HG02798 (cell line): ENCODE data around the gene DNAJC11.
"Not testable (repeated sequence)": the region's sequence is repeated elsewhere in the genome, so short reads cannot be mapped to it uniquely, and the experiment has no call there.

Source experiments
- ATAC-seq: cut with Tn5 transposase; IDR thresholded peaks from one replicate; pipeline ENCODE4 v1.9.1; 2021; ENCODE audit warnings: mild to moderate bottlenecking; ENCODE audit not compliant: unreplicated experiment, poor library complexity

DNAJC11 gene

DNA sequence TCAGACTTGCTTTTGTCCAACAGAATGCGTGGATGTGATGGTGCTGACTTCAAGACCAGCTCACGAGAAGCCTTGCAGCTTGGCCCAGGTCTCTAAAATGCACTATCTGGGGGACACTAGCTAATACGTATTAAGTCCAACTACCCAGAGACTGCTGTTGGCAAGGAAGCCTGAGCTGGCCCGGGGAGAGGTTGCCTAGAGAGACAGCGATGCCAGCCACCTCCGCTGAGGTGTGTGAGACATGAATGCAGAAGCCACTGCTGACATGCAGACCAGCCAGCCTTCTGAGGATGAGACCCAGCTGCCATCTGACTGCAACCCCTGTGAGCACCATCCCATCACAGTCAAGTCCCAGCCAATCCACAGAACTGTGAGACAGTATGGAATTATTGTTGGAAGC is 44.5 kb downstream of the DNAJC11 start:
- ATAC-seq: no peak

DNA sequence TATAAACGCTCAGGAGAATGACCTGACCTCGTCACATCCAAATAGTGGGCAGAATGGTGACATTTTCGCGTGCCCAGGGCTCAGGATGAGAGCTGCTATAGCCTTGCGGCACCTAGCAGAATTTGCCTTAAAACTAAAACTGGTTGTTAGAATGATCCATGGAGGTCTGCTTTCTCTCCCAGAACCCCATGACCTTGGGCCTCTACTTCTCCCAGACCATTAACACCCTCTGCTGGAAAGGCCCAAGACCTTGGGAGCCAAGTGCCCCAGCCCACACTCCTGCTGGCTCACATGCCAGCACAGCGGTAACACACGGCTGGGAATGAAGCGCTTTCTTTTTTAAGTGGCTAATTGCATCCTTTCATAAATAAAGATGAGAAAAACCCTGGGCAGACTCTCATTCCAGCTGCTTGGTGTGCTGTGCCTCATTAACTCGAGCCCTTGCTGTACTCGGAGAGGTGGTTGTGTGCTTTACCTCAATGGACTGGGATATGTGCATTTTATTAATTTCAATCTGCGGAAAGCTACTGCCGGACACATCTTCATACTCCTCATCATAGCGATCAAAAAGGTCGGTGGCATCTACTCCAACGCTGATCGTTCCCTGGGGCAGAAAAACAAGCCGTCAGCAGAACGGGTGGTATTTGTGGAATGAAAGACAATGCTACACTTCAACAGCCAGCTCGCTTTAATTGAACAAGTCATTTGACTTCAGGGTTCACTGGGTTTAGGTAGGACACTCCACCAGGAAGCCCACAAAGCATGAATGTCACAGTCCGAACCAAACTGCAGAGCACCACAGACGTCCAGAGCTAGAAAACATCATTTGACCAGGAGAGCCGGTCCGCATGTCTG is 48.0 kb downstream of the DNAJC11 start:
- ATAC-seq: no peak

DNA sequence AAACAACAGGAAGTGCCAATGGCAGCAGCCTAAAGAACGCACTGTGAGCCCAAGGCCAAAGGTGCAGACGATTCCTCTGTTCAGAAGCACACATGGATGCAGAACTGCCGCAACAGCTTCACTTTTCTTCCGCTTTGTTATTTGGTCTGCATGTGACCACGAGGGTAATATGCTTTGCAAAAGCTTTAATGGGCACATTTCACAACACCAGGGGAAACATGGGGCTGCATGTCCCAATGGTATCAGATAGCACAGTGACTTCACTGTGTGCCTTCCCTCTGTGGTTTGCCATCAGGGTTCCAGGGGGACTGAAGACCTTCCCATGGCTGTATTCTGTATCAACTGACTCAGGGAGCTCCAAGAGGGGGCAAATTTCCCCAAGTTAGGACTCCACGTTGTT is 48.6 kb downstream of the DNAJC11 start:
- no peak for ATAC-seq

DNA sequence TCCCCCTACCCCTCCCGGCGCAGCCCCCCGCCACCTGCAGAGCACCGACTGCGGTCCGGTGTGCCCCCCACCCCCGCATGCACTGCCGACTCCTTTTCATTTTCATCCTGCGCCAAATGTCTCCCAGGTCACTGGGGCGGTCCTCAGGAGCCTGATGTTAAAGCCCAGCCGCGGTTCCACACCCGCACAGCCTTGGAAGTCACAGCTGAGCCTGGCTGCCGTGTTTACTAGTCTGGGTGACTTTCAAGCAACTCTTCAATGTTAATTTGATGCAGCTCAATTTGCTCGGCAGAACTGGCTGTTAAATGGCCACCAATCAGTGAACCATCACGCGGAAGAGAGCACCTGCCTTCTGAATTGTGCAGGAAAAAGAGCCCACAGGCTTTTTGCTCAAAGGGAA is 49.7 kb downstream of the DNAJC11 start:
- ATAC-seq: no peak

DNA sequence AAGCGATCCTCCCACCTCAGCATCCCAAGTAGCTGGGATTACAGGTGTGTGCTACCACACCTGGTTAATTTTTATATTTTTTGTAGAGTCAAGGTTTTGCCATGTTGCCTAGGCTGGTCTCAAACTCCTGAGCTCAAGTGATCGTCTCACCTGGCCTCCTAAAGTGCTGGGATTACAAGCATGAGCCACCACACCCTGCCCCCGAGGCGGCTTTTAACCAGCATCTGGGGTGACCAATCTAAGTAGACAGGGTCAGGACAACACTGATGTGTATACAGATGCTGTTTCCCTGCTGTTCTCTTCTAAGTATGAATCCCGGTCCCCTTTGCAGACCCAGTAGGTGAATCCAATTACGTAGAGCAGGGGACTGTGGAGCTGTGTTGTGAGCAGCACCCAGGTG is 53.1 kb downstream of the DNAJC11 start:
- ATAC-seq: no peak

DNA sequence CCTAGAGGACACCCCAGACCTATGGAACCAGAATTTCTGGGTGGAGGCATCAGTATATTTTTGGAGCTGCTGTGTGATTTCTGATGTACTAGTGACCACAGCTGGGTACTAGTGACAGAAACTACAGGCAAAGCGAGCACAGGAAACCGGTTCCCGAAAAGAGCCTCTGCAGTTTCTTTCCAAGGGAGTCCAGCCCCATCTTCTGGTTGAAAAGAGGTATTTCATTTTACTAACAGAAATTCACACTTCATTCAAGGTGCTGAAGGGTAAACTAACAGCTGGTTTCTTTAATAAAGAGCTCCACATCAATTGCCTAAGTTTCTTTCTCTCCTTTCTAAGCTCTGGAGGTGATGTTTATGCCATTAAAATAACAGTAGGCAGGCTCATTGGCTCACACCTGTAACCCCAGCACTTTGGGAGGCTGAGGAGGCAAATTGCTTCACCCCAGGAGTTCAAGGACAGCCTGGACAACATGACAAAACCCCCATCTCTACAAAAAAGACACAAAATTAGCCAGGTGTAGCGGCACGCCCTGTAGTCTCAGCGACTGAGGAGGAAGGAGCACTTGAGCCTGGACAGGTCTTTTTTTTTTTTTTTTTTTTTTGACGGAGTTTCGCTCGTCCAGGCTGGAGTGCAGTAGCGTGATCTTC is 55.0 kb downstream of the DNAJC11 start:
- ATAC-seq: no peak

DNA sequence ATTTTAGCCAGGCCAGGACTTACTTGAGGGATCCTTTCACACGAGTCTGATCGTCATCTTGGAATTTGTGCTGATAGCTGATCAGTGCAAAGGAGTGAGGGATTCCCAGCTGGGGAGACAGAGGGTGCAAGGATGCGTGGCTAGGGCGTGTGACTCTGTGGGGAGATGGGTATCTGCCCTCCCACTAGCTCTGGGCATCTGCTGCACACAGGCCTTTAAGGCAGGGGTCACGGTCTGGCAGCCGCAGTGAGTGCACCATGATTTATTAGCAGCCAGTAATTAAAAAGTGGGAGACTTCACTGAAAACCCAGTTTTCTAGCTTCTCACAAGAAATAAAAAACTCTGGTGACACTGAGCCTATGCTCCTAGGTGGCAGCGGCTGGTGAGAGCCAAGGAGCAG is 56.6 kb downstream of the DNAJC11 start:
- no peak for ATAC-seq

DNA sequence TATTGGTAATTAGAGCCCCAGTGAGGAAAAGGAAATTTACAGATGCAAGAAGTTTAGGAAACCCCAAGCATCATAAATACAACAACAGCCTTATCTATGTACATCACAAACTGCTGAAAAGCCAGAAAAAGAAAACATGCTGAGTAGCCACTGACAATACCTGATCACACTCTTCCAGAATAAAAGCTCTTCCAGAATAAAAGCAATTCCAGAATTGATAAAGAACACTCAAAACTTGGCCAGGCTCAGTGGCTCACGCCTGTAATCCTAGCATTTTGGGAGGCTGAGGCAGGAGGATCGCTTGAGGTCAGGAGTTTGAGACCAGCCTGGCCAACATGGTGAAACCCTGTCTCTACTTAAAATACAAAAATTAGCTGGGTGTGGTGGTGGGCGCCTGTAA is 60.7 kb downstream of the DNAJC11 start:
- not testable (repeated sequence) for ATAC-seq

DNA sequence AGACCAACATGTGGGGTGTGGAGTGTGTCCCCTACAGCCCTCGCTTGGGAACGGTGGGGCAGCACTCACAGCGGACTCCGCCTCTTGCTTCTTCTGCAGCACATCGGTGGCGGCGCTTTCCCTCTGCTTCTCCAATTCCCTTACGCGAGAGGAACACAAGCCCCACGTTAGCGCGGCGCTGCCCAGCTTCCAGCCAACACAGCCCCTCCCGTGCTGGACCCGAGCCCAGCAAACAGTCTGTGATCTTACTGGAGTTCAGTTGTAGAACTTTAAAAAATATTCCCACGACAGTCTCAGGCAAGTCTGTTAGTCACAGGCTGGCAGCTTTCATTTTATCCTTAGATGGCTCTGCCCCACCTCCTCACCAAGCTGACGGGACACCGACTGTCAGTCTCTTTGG is 63.4 kb downstream of the DNAJC11 start:
- no peak for ATAC-seq

DNA sequence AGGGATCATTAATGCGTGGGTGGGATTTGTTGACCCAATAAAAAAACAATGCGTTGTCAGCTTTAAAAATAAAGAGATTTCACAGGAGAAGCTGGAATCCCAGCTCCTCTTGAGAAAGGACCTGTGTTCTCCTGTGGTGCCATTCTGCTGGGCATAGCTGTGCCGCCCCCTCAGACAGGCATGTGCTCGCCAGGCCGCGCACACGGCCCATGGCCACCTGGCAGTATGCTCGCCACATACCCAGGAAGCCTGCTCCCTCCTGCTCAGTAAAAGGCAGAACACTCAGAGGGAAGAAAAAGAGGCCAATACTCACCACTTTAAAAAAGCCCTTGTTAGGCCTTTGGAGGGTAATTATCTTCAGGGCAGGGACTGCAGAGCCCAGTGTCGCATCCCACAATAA is 63.8 kb downstream of the DNAJC11 start:
- ATAC-seq: no peak

DNA sequence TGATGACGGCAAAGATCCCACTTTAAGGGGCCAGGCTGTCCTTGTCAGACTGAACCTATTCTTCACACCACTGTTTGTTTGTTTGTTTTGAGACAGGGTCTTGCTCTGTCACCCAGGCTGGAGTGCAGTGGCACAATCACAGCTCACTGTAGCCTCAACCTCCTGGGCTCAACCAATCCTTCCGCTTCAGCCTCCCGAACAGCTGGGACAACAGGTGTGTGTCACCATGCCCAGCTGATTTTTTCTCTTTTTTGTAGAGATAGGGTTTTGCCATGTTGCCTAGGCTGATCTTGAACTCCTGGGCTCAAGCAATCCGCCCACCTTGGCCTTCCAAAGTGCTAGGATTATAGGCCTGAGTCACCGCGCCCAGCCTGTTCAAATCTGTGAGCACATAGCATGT is 64.8 kb downstream of the DNAJC11 start:
- ATAC-seq: not testable (repeated sequence)

DNA sequence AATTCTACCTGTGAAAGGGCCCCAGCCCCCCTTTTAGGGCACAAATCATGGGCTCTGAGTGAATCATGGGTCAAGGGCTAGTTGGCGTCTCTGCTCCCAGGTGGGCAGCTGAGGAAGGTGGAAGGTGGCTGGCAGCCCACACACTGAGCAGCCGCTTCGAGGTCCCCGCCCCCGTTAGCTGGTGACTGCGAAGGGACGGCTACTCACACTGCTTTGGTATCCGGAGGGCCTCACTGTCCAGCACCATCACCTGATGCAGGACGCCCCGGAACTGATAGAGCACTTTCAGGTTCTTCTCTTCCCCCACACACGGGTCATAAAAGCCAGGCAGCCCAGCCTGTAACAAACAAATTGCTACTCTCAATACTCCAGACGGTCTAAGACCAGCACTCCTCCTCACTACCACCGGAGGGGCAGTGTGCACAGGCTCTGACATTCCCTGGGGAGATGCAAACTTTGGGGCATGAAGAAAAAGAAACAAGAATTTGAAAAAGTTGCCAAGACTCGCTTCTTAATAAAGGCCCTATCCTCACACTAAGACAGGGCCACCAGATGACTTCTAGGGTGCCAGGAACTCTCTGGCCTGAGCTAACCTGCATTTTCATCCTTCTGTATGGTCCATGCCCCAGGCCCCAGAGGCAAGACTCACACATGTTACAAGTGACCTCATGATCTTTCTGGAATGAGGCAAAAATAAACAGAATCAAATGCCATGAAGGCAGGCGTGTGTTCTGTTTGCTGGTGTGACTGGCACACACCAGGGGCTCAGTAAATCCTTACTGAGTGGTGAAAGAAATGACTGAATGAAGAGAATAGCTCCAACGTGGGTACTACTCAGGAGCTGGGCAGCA is 65.5 kb downstream of the DNAJC11 start:
- no peak for ATAC-seq

DNA sequence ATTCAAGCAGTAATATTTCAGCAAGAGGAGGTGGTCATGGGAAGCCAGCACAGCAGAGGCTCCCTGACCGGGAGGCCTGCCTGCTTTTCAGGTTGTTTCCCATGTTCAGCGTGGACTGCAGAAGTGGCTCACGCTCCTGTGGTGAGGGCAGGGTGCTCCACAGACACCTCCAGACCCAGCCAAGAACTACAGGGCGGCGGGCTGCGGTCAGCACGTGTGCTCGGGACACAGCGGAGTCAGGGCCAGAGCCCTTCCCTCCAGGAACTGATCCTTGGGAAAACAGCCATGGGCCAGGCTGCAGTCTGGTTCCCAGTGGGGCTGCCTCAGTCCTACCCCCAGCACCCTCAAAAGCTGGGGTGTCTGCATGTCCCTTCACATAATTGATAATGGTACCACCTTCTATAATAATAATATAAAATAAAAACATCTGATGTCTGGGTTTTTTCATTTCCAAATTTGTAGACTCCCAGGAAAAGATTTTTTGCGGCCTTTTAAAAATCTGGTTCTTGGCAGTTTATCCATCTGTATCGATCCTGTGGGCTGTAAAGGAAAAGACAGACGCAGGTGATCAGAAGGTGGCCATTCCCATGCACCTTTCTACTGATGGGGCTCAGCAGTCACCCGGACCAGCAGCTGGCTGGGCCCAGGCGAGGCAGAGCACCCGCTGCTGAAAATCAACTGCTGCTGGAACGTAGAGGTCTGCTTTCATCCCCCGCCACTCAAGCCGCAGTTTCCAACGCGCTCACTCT is 66.3 kb downstream of the DNAJC11 start:
- ATAC-seq: no peak

DNA sequence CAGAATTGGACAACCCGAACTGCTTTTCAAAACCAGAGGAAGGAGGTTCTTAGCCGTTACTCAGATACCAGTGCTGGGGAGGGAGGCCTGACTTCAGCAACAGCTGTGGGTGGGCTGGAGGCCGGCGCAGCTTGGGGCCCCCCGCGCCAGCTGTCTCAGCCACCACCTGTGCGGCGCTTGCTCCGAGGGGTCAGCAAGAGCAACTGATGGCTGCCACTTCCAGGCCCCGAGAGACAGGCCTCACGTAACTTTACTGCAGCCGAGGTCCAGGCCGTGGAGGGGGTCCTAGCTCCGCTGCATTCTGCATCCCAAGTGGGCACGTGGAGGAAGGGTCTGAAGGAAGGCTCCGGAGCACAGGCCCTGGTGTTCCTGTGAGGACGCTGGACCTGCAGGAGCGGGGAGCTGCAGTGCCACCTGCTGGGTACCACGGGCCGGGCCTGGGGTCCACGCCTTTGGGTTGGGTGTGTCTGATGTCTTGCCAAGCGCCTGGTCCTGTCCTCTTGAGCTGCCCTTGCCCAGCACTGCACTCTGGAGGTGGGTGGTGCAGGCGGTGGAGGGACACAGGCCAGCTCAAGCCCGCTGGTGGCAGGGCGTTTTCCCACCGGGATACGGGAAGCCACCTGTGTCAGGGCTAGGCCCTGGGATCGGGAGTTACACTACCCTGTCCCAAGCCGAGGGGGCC is 67.1 kb downstream of the DNAJC11 start:
- ATAC-seq: no peak

DNA sequence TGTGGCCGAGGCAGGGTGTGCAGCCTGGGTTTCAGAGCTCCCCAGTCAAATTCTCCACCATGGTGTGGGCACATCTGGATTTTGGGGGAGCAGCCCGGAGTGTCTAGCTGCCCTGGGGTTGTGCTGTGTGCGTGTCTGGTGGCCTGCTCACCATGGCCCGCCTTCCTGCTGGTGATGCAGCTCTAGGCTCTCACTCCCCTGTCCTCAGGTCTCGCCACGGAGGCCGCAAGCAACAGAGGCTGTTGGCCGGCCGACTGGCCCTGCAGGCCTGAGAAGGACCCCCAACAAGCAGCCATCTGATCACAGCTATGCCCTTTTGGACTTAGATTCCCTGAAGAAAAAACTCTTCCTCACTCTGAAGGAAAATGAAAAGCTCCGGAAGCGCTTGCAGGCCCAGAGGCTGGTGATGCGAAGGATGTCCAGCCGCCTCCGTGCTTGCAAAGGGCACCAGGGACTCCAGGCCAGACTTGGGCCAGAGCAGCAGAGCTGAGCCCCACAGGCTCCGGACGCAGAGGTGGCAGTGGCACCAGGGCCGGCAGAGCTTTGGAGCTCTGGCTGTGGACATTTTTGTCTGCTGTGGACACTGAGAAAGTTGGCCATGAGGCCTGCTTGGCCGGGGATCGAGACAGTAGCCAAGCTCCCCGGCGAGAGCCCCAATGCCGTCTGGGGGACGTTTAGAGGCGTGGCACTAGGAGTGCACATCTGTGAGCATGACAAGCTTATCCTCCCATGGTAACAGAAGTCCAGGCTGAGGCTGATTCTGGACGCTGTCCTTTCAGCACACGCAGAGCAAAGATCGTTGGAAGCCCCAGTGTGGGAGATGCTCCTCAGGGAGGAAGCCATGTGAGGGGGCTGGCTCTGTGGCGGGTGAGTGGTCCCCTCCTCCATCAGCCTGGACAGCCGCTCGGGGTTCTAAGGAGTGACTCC is 68.8 kb downstream of the DNAJC11 start:
- no peak for ATAC-seq

DNA sequence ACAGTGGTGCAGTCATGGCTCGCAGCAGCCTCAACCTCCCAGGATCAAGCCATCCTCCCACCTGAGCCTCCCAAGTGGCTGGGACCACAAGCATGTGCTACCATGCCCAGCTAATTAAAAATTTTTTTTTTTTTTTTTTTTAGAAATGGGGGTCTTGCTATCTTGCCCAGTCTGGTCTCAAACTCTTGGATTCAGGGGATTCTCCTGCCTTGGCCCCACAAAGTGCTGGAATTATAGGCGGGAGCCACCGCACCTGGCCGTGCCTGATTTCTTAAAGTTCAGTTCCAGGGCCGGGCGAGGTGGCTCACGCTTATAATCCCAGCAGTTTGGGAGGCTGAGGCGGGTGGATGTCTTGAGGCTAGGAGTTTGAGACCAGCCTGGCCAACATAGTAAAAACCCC is 70.6 kb downstream of the DNAJC11 start:
- no peak for ATAC-seq

DNA sequence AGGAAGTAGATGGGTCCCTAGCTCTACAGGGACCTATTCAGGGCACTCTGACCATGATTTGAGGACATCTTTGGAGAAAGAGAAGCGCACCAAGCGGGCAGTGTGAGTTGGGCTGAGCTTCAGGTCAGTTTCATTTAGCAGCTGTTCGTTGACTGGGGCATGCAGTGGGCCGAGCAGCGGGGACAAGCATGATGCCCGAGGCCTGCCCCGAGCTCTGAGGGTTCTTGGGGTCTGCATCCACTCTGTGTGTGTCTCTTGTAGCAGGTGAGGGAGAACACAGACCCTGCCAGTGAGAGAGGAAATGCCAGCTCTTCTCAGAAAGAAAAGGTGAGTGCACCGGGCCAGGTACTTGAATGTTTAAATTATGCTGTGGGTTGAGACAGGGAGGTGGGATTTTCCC is 71.6 kb downstream of the DNAJC11 start:
- no peak for ATAC-seq

DNA sequence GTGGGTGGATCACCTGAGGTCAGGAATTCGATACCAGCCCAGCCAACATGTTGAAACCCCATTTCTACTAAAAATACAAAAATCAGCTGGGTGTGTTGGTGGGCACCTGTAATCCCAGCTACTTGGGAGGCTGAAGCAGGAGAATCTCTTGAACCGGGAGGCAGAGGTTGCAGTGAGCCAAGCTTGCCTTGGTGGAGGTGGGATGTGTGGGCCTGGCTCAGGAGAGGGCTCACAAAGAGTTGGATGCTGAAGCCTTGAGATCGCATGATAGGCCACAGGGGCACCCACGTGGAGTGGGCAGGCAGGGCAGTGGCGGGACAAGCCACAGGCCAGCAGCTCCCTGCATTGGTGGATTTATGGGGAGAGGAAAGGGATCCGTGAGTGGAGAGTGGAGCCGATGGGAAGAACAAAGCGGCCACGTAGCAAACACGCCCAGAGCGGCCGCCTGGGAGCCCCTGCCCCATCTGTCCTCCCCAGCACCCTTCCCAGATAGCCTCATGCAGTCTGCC is 72.6 kb downstream of the DNAJC11 start:
- ATAC-seq: no peak
